Endothelial cell of umbilical vein (primary cell): Measurements from ENCODE around the gene ATOSB. TPM values are rescaled to one million over a fixed set of nuclear protein-coding genes. Genes with fewer than 3 reads are reported as not detected.

Experiments
- BruUV-seq: library from RNA; stranded (reverse); fragments of 400-500 nt; replicated peaks from 2 replicates; lab custom pipeline; 2021; lab: Mats Ljungman, UMichigan
- CTCF ChIA-PET: fragments of 300-600, 350-600 bp; sonication (Branson Sonifier 250); formaldehyde crosslinking; loops from one replicate; lab custom pipeline; 2021; ENCODE audit warnings: antibody characterized with exemption, inconsistent platforms; lab: Charles Lee
- POLR2A ChIA-PET: fragments of 300-600, 350-600 bp; sonication (Branson Sonifier 250); formaldehyde crosslinking; loops from one replicate; lab custom pipeline; 2021; ENCODE audit warnings: antibody characterized with exemption, inconsistent platforms; lab: Charles Lee
- DNase-seq: peaks from one replicate; pipeline ENCODE4 v3.0.0-alpha.2; 2011; ENCODE audit warnings: low read depth, low spot score
- FAIRE-seq: peaks from 2 replicates; lab custom pipeline; 2011; peaks lifted over from hg19 to GRCh38; lab: Jason Lieb, UNC
- H2AFZ ChIP-seq: 2 replicates; pipeline ENCODE4 v1.6.0; 2012; ENCODE audit warnings: low read depth, low read length, control low read depth, inconsistent platforms
- H3K27ac ChIP-seq: 2 replicates; pipeline ENCODE4 v1.5.1; 2011; ENCODE audit warnings: low read depth, mild to moderate bottlenecking, control low read depth, low read length, moderate library complexity; ENCODE audit not compliant: insufficient read depth
- H3K27me3 ChIP-seq, 2 experiments: 2 replicates each; pipeline versions ENCODE4 v1.6.0 to v1.6.1; 2011; ENCODE audit warnings: low read length in 2 of 2, mixed read lengths in 1 of 2; ENCODE audit not compliant: control insufficient read depth in 2 of 2, insufficient read depth in 2 of 2
- H3K36me3 ChIP-seq, 2 experiments: 2 replicates in 1 of 2; 3 replicates in 1 of 2; pipeline ENCODE4 v1.5.1; 2011; ENCODE audit warnings: low read length in 2 of 2, mild to moderate bottlenecking in 1 of 2, moderate library complexity in 1 of 2; ENCODE audit not compliant: control insufficient read depth in 2 of 2, insufficient read depth in 2 of 2; ENCODE audit errors: extremely low read depth in 1 of 2
- H3K4me1 ChIP-seq: 3 replicates; pipeline ENCODE4 v1.5.1; 2011; ENCODE audit warnings: mild to moderate bottlenecking, low read length; ENCODE audit not compliant: control insufficient read depth, insufficient read depth; ENCODE audit errors: extremely low read depth
- H3K4me2 ChIP-seq: 2 replicates; pipeline ENCODE4 v1.6.1; 2011; ENCODE audit warnings: low read length, control low read depth, mixed read lengths; ENCODE audit not compliant: insufficient read depth
- H3K4me3 ChIP-seq, 3 experiments: fragments of 200-600 bp in 1 of 3; sonication (generic), shearing (Covaris generic) in 1 of 3; replicated peaks in 1 of 3; 2 replicates each; pipeline ENCODE4 v1.5.1; 2011 to 2016; ENCODE audit warnings: control low read depth in 3 of 3, low read length in 3 of 3, mild to moderate bottlenecking in 2 of 3, inconsistent platforms in 1 of 3, low read depth in 1 of 3, moderate library complexity in 1 of 3; ENCODE audit not compliant: insufficient read depth in 1 of 3
- H3K79me2 ChIP-seq: 2 replicates; pipeline ENCODE4 v1.6.0; 2012; ENCODE audit warnings: low read length, inconsistent platforms; ENCODE audit not compliant: control insufficient read depth, insufficient read depth
- H3K9ac ChIP-seq: replicated peaks from 2 replicates; pipeline ENCODE3; 2011; ENCODE audit warnings: low read length, control low read depth; ENCODE audit not compliant: insufficient read depth; ENCODE audit errors: extremely low read depth
- H3K9me1 ChIP-seq: replicated peaks from 3 replicates; pipeline ENCODE4 v1.6.0; 2011; ENCODE audit warnings: mild to moderate bottlenecking, low read length; ENCODE audit not compliant: control insufficient read depth, insufficient read depth; ENCODE audit errors: extremely low read depth
- H3K9me3 ChIP-seq: replicated peaks from 2 replicates; pipeline ENCODE4 v1.5.1; 2012; ENCODE audit warnings: low read length, inconsistent platforms; ENCODE audit not compliant: control insufficient read depth, insufficient read depth
- H4K20me1 ChIP-seq: replicated peaks from 2 replicates; pipeline ENCODE3; 2011; ENCODE audit warnings: mild to moderate bottlenecking, low read length; ENCODE audit not compliant: control insufficient read depth, insufficient read depth; ENCODE audit errors: extremely low read depth
- FOS ChIP-seq: IDR thresholded peaks from 2 replicates; pipeline ENCODE4 v1.6.1; 2011; ENCODE audit warnings: mild to moderate bottlenecking, low read length, moderate library complexity, borderline replicate concordance; ENCODE audit not compliant: insufficient read depth
- GATA2 ChIP-seq: IDR thresholded peaks from 2 replicates; pipeline ENCODE4 v1.7.0; 2011; ENCODE audit warnings: low read depth, mild to moderate bottlenecking, moderate library complexity, mixed read lengths, low read length; ENCODE audit not compliant: insufficient read length, insufficient read depth
- JUN ChIP-seq: IDR thresholded peaks from 2 replicates; pipeline ENCODE4 v1.6.1; 2011; ENCODE audit warnings: borderline replicate concordance, low read depth; ENCODE audit not compliant: insufficient read length, insufficient read depth
- POLR2A ChIP-seq: IDR thresholded peaks from 2 replicates; pipeline ENCODE4 v1.6.1; 2012; ENCODE audit warnings: low read depth, mild to moderate bottlenecking, control low read depth, low read length
- POLR2AphosphoS5 ChIP-seq: IDR thresholded peaks from 2 replicates; pipeline ENCODE4 v1.6.1; 2012; ENCODE audit warnings: low read depth, mild to moderate bottlenecking, control low read depth, low read length, moderate library complexity; ENCODE audit not compliant: insufficient read depth
- dilution Hi-C: fragments of 300-500 bp; cut with MboI; formaldehyde crosslinking; loops from one replicate; pipeline ENCODE4 v1.15.0; 2019; ENCODE audit warnings: low sequenced_read_pairs; ENCODE audit not compliant: extremely low pct_ligation_motif_present
- intact Hi-C: fragments of 100-400 bp; cut with micrococcal nuclease; formaldehyde crosslinking; loops from one replicate; pipeline ENCODE4 v1.10.0; 2022
- polyA plus RNA-seq, 4 experiments: library from polyadenylated mRNA; depleted of rRNA in 3 of 4; stranded (reverse) in 3 of 4; unstranded in 1 of 4; fragments of >200 nt; gene quantifications; 2 replicates each; pipeline versions ENCODE4 v1.2.1 to v1.2.3, GENCODE V29; 2011 to 2012; ENCODE audit warnings: missing spikeins in 1 of 4
- total RNA-seq: library from RNA; stranded (reverse); gene quantifications from 2 replicates; pipeline ENCODE4 v1.2.3, GENCODE V29; 2021

Gene ATOSB
- total and polyA plus RNA-seq, 2 donors (not counting 3 experiments of a cell fraction or from before 2014, with no cell fraction given): 34.7 to 58.0 TPM

DNA sequence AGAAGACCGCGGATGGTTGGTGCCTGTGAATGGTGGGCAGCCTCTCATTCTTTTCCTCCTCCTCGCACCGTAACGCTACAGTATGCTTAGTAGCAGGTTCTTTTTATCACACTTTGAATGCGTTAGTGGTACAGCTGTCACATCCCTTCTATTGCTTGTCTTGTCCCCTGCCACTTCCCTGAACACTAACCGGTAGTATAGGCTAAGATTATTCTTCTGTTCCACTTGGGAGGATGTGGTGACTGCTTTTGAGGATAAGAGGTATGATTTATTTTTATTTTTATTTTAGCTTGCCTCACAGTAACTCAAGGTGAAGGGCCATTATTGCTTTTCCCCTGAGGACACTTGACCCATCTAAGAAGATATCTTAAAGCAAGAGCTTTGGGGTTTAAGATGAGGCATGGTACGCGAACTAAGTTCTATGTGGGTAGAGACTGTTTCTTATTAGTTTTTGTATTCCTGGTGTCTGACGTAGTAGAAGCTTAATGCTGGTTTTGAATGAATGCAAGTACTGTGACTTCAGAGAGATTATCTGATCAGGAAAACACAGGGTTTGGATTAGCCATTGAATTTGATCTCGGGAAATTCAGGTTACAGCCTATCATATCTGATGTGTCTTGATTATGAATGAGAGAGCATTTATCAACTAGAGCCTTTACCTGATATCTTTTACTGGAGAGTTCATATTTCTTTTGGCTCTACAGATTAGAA lies 47.1 kb upstream of the ATOSB start:
- intact Hi-C loops: loop anchor here (1.0 to 10.0 kb wide), 3 partner anchors 46 to 172 kb away; no protein-coding TSS in a partner anchor
- peaks cover 34% of the 10 kb centered on the region for H3K79me2 ChIP-seq
- peak overlapping the region; percentile 95 for H2AFZ ChIP-seq
- DNase-seq (peak; percentile 37), FAIRE-seq (no peak)
- peaks cover 2% of the 10 kb centered on the region for H3K9me1 ChIP-seq
- peaks cover 34% of the 10 kb centered on the region for H3K4me1 ChIP-seq
- H3K27me3 ChIP-seq: no peaks in the 10 kb centered on the region
- peak overlapping the region; percentile 70 for H3K27ac ChIP-seq
- no peaks in the 10 kb centered on the region for H3K36me3 ChIP-seq
- H4K20me1 ChIP-seq: no peaks in the 10 kb centered on the region
- dilution Hi-C loops: no loop called here
- TSS peak; percentile 27 for BruUV-seq
- POLR2A ChIA-PET: interaction anchor here (1.3 to 1.5 kb wide), 2 partner anchors 47 to 49 kb away, joined by 6 to 7 read pairs; partner anchors contain the start of gene ATOSB
- no peaks in the 10 kb centered on the region for H3K9me3 ChIP-seq
- peak overlapping the region; percentile 94 for H3K4me2 ChIP-seq
- TF ChIP-seq FOS: no peak
- peak; percentile 15 for TF ChIP-seq GATA2
- CTCF ChIA-PET: interaction anchor here (0.6 to 3.1 kb wide), 11 partner anchors 9 to 391 kb away, joined by 3 to 39 read pairs (median 5); partner anchors contain the start of genes ATOSB and PIGO
- peak overlapping the region; percentile 86 to 95 (median 94) for H3K4me3 ChIP-seq
- H3K9ac ChIP-seq: peak overlapping the region; percentile 85

- Histone ChIP-seq H3K36me3 (no peaks in the 10 kb centered on the region), H4K20me1 (no peaks in the 10 kb centered on the region), H3K27ac (peak within 1 kb of the TSS; percentile 70), H3K9me3 (no peaks in the 10 kb centered on the region), H3K9ac (peak within 1 kb of the TSS; percentile 85), H3K4me1 (peaks cover 34% of the 10 kb centered on the region), H2AFZ (peak within 1 kb of the TSS; percentile 95), H3K27me3 (no peaks in the 10 kb centered on the region), H3K9me1 (peaks cover 2% of the 10 kb centered on the region), H3K4me2 (peak within 1 kb of the TSS; percentile 94), H3K4me3 (peak within 1 kb of the TSS; percentile 86 to 95 (median 94)), H3K79me2 (peaks cover 32% of the 10 kb centered on the region)
- dilution Hi-C loops: no loop called here
- FAIRE-seq: peak; percentile 84
- ChIA-PET POLR2A (interaction anchor here (0.6 to 1.5 kb wide), 5 partner anchors 21 to 97 kb away, joined by 3 to 7 read pairs (median 3); partner anchors contain the start of gene ATOSB), CTCF (interaction anchor here (0.8 to 3.1 kb wide), 16 partner anchors 12 to 442 kb away, joined by 3 to 39 read pairs (median 6); partner anchors contain the start of genes ATOSB and PIGO)
- TF ChIP-seq JUN (no peak), FOS (no peak), POLR2A (peak; percentile 96), POLR2AphosphoS5 (peak; percentile 86)
- BruUV-seq: no TSS peak
- intact Hi-C loops: loop anchor here (1.0 to 10.0 kb wide), 4 partner anchors 46 to 173 kb away; no protein-coding TSS in a partner anchor
- DNase-seq: peak; percentile 96
These were observed 46.3 kb upstream of the ATOSB start, which contains the start of gene UNC13B for GRCh38 chr9:35161713-35162604. Gene UNC13B, plus strand, starts transcription at chr9:35162009. Its CDS starts 275 bp downstream, at chr9:35162284.
